Heart left ventricle (tissue), 16 donors: ENCODE data around the gene CACNA1D. TPM values are rescaled to one million over a fixed set of nuclear protein-coding genes. Genes with fewer than 3 reads are reported as not detected.

Source experiments
- ATAC-seq, 4 donors: fragments of 200-7000 bp; cut with Tn5 transposase; one replicate each; pipeline ENCODE4 v1.9.1; 2020 to 2022; ENCODE audit warnings: moderate library complexity in 4 of 4, mild to moderate bottlenecking in 3 of 4, moderate number of reproducible peaks in 1 of 4
- DNase-seq, 5 donors: peaks; one replicate each; pipeline ENCODE4 v3.0.0-alpha.2; 2020
- H3K27ac ChIP-seq, 12 donors: fragments of 200-600 bp; sonication (generic) in 4 of 12; one replicate each; pipeline versions ENCODE4 v1.5.0 to v1.8.0; 2016 to 2022; ENCODE audit warnings: mild to moderate bottlenecking in 2 of 12
- H3K27me3 ChIP-seq, 9 donors: fragments of 200-600 bp; sonication (generic) in 2 of 9; one replicate each; pipeline versions ENCODE4 v1.5.1 to v1.8.0; 2016 to 2022; ENCODE audit warnings: mild to moderate bottlenecking in 3 of 9
- H3K36me3 ChIP-seq, 9 donors: fragments of 200-600 bp; sonication (generic) in 2 of 9; one replicate each; pipeline versions ENCODE4 v1.5.0 to v1.8.0; 2018 to 2022; ENCODE audit warnings: mild to moderate bottlenecking in 2 of 9
- H3K4me1 ChIP-seq, 12 donors: fragments of 200-600 bp; sonication (generic) in 4 of 12; one replicate each; pipeline versions ENCODE4 v1.5.0 to v1.8.0; 2016 to 2022; ENCODE audit warnings: mild to moderate bottlenecking in 3 of 12
- H3K4me3 ChIP-seq, 12 donors: fragments of 200-600 bp; sonication (generic) in 4 of 12; one replicate each; pipeline versions ENCODE4 v1.5.0 to v1.8.0; 2017 to 2022; ENCODE audit warnings: mild to moderate bottlenecking in 9 of 12, moderate library complexity in 4 of 12
- H3K9me3 ChIP-seq, 12 donors: fragments of 200-600 bp; sonication (generic) in 4 of 12; one replicate each; pipeline versions ENCODE4 v1.5.0 to v1.8.0; 2016 to 2022; ENCODE audit warnings: mild to moderate bottlenecking in 1 of 12
- CTCF ChIP-seq, 12 donors: fragments of 200-600 bp; sonication (generic) in 4 of 12; IDR thresholded peaks; one replicate each; pipeline versions ENCODE4 v1.5.0 to v1.8.0; 2018 to 2022; ENCODE audit warnings: antibody characterized with exemption in 12 of 12, mild to moderate bottlenecking in 5 of 12
- POLR2A ChIP-seq, 2 donors: fragments of 450-650 bp; IDR thresholded peaks; one replicate each; pipeline ENCODE4 v1.6.1; 2017; ENCODE audit warnings: antibody characterized with exemption in 2 of 2, mild to moderate bottlenecking in 2 of 2, moderate library complexity in 2 of 2
- WGBS, 4 donors: extraction: QIAGEN DNeasy Blood & Tissue Kit in 2 of 4; methylation state at CpG; one replicate each; pipeline versions ENCODE4 v1.1.5 to v1.1.7; 2013 to 2018; 5-methylcytosine and 5-hydroxymethylcytosine counted together
- intact Hi-C, 10 donors: fragments of 100-400 bp; cut with DNase I; formaldehyde crosslinking; loops; one replicate each; pipeline versions ENCODE4 v1.11.1 to v1.14.2; 2022
- polyA plus RNA-seq, 2 donors: library from polyadenylated mRNA; stranded (reverse); fragments of 200-250 nt; gene quantifications; one replicate each; pipeline ENCODE4 v1.2.3, GENCODE V29; 2013
- total RNA-seq, 9 donors: library from RNA; depleted of rRNA in 2 of 9; stranded (reverse); fragments of >200 nt in 2 of 9; fragmentation: NEBNext Ultra II Directional in 3 of 9; extraction: Animal tissue kit (Norgen Biotek cat#: 25700) in 3 of 9; gene quantifications; one replicate each; pipeline versions ENCODE4 v1.1.0 to v1.2.4, GENCODE V29; 2016 to 2023
- donor health status: ischemic (EF 13 %, LVEDD 7.1; RV severe dilation, severe dysfunction).
- donor health status: healthy with polysubstance abuse.
- donor health status: DM: no; HTN: yes; CAD: no.
- donor health status: DM: no; HTN: no; CAD: no.
- donor health status: ischemic (EF 25% LVEDD 6.9; RV normal size, moderate dysfunction).
- donor health status: ischemic (EF 25% LVEDD 5.7; RV mildly dilated, moderate dysfunction).
- donor health status: healthy.
- donor health status: DM: yes; HTN: yes; CAD: no.
- donor health status: ischemic (EF 35%, LVEDD 5.7; RV mildly dilated, moderate dysfunction).
- donor health status: nonischemic (EF 11% LVEDD 7.7; RV severe dilation, severe dysfunction).
- donor health status: DM: yes; HTN: yes; CAD: no.
- donor health status: PGD.
- donor health status: ischemic (EF 29% LVEDD 5.4; RV normal size, mild dysfunction).
- donor health status: nonischemic (EF 23%, LVEDD 6.1; RV moderate dilation, normal function).

Gene CACNA1D
- total and polyA plus RNA-seq, 11 donors = 0.06 to 2.4 (median 0.40) TPM; not detected in 1

- 84 to 92% (median 88%) methylated on average over 9 of the region's 9 CpGs for WGBS, 4 donors
Measured at GRCh38 chr3:53801319-53801718, 306.9 kb downstream of the CACNA1D start.

GRCh38 chr3:53802256-53802880, 308.0 kb downstream of the CACNA1D start:
- intact Hi-C loops = no loop called here
- Histone ChIP-seq H3K4me1 (peaks cover 0 to 12% (median 7%) of the 10 kb centered on the region in 12 donors), H3K27ac (no peak overlapping the region), H3K4me3 (no peak overlapping the region), H3K36me3 (no peaks in the 10 kb centered on the region), H3K27me3 (no peaks in the 10 kb centered on the region), H3K9me3 (no peaks in the 10 kb centered on the region)
- ATAC-seq (no peak), DNase-seq (no peak)
- WGBS, 4 donors = 78 to 89% (median 86%) methylated on average over 8 of the region's 8 CpGs
- TF ChIP-seq POLR2A (IDR thresholded peaks at IDR 0.05) (no peak), CTCF (IDR thresholded peaks at IDR 0.05) (no peak)

More at GRCh38 chr3:53801319-53801718, 306.9 kb downstream of the CACNA1D start:
- no peak for TF ChIP-seq POLR2A (IDR thresholded peaks at IDR 0.05)
- ATAC-seq (no peak), DNase-seq (no peak)
- Histone ChIP-seq H3K4me1 (peaks cover 0 to 6% (median 0%) of the 10 kb centered on the region in 12 donors), H3K27ac (no peak overlapping the region), H3K9me3 (no peaks in the 10 kb centered on the region), H3K27me3 (peaks cover 0 to under 1% (median 0%) of the 10 kb centered on the region in 9 donors), H3K4me3 (no peak overlapping the region), H3K36me3 (no peaks in the 10 kb centered on the region)
- intact Hi-C loops = no loop called here

- Histone ChIP-seq H3K4me1 (peaks cover 0 to 17% (median 8%) of the 10 kb centered on the region in 12 donors), H3K9me3 (no peaks in the 10 kb centered on the region), H3K27me3 (no peaks in the 10 kb centered on the region), H3K27ac (no peak overlapping the region), H3K36me3 (no peaks in the 10 kb centered on the region), H3K4me3 (no peak overlapping the region)
- intact Hi-C loops = no loop called here
- no peak for ATAC-seq
- TF ChIP-seq POLR2A (IDR thresholded peaks at IDR 0.05) = no peak
- TF ChIP-seq CTCF (IDR thresholded peaks at IDR 0.05) = no peak
- DNase-seq = no peak
- WGBS, 4 donors = 90 to 93% (median 91%) methylated on average over 18 of the region's 18 CpGs
Measured at GRCh38 chr3:53803124-53803815, 308.9 kb downstream of the CACNA1D start.

- DNase-seq (no peak), ATAC-seq (no peak)
- no peak overlapping the region for H3K27ac ChIP-seq
- H3K9me3 ChIP-seq = no peaks in the 10 kb centered on the region
- TF ChIP-seq CTCF (IDR thresholded peaks at IDR 0.05) = no peak
- TF ChIP-seq POLR2A (IDR thresholded peaks at IDR 0.05) = no peak
- intact Hi-C loops = no loop called here
- peaks cover 0 to 17% (median 8%) of the 10 kb centered on the region in 12 donors for H3K4me1 ChIP-seq
- H3K36me3 ChIP-seq = no peaks in the 10 kb centered on the region
- WGBS, 4 donors = 70 to 77% (median 74%) methylated on average over 20 of the region's 20 CpGs
- H3K4me3 ChIP-seq = no peak overlapping the region
- H3K27me3 ChIP-seq = no peaks in the 10 kb centered on the region
Measured at GRCh38 chr3:53803816-53804695, 309.6 kb downstream of the CACNA1D start.
